K562 (cell line): Measurements from ENCODE around the gene SS18L1. TPM values are rescaled to one million over a fixed set of nuclear protein-coding genes. Genes with fewer than 3 reads are reported as not detected.

Experiments
- ATF7 ChIP-seq: fragments of 450-650 bp; IDR thresholded peaks from 2 replicates; pipeline ENCODE4 v1.7.1; 2014; ENCODE audit warnings: mild to moderate bottlenecking, moderate library complexity
- CTCF ChIP-seq, 3 experiments: IDR thresholded peaks in 2 of 3; conservative IDR thresholded peaks in 1 of 3; 2 replicates each; pipeline ENCODE4 v1.5.1; 2011 to 2012; ENCODE audit warnings: low read length in 3 of 3, mild to moderate bottlenecking in 3 of 3, control low read depth in 2 of 3, improper control_type of control experiment in 1 of 3, inconsistent platforms in 1 of 3, low read depth in 1 of 3, mixed read lengths in 1 of 3, moderate library complexity in 1 of 3; ENCODE audit not compliant: insufficient read depth in 2 of 3
- EGR1 ChIP-seq: fragments of 450-650 bp; conservative IDR thresholded peaks from 2 replicates; pipeline ENCODE4 v1.6.1; 2017; ENCODE audit warnings: mild to moderate bottlenecking
- JUND ChIP-seq, 2 experiments: IDR thresholded peaks; 2 replicates in 1 of 2; 3 replicates in 1 of 2; pipeline ENCODE4 v1.6.1; 2011; ENCODE audit warnings: borderline replicate concordance in 2 of 2, low read depth in 2 of 2, low read length in 2 of 2, improper control_type of control experiment in 1 of 2, missing biosample characterization in 1 of 2, missing genetic modification characterization in 1 of 2, missing genetic modification reagents in 1 of 2
- NONO ChIP-seq, 2 experiments: fragments of 200-400 bp in 1 of 2; fragments of 450-650 bp in 1 of 2; formaldehyde crosslinking in 1 of 2; IDR thresholded peaks; 2 replicates each; pipeline ENCODE4 v1.6.1; 2017; ENCODE audit warnings: low read depth in 2 of 2, mild to moderate bottlenecking in 2 of 2, moderate library complexity in 2 of 2, low read length in 1 of 2
- PRDM10 ChIP-seq: fragments of 450-650 bp; IDR thresholded peaks from 2 replicates; pipeline ENCODE4 v1.6.1; 2018; ENCODE audit not compliant: partially characterized antibody
- PTTG1 ChIP-seq: fragments of 450-650 bp; IDR thresholded peaks from 2 replicates; pipeline ENCODE4 v1.6.1; 2016; ENCODE audit warnings: low read depth, mild to moderate bottlenecking, missing genetic modification characterization, missing compliant biosample characterization
- RAD21 ChIP-seq, 2 experiments: fragments of 250-450 bp in 1 of 2; fragments of 450-650 bp in 1 of 2; sonication (Bioruptor Pico) in 1 of 2; formaldehyde crosslinking in 1 of 2; IDR thresholded peaks in 1 of 2; conservative IDR thresholded peaks in 1 of 2; 2 replicates each; pipeline versions ENCODE4 v1.4.0 to v1.8.0; 2020 to 2022; ENCODE audit warnings: mild to moderate bottlenecking in 2 of 2, moderate library complexity in 1 of 2
- RB1 ChIP-seq: fragments of 450-650 bp; IDR thresholded peaks from 2 replicates; pipeline ENCODE4 v1.6.1; 2017; ENCODE audit warnings: low read depth, mild to moderate bottlenecking
- SMC3 ChIP-seq: conservative IDR thresholded peaks from 2 replicates; pipeline ENCODE4 v1.6.1; 2011; ENCODE audit warnings: low read depth, low read length, improper control_type of control experiment; ENCODE audit not compliant: insufficient read depth
- TFAP4 ChIP-seq: sonication (generic); formaldehyde crosslinking; IDR thresholded peaks from 2 replicates; pipeline ENCODE4 v1.8.0; 2022; ENCODE audit warnings: missing genetic modification reagents, mild to moderate bottlenecking, moderate library complexity, borderline replicate concordance
- VEZF1 ChIP-seq: fragments of 200-800 bp; sonication (Bioruptor generic); IDR thresholded peaks from 2 replicates; pipeline ENCODE4 v1.6.1; 2017; ENCODE audit warnings: missing genetic modification characterization, missing compliant biosample characterization
- YY1 ChIP-seq, 3 experiments: IDR thresholded peaks; 2 replicates each; pipeline ENCODE4 v1.6.1; 2011; ENCODE audit warnings: low read length in 2 of 3, mild to moderate bottlenecking in 2 of 3, moderate library complexity in 2 of 3, borderline replicate concordance in 1 of 3, control low read depth in 1 of 3, low read depth in 1 of 3; ENCODE audit not compliant: insufficient read depth in 3 of 3, insufficient replicate concordance in 2 of 3, control insufficient read depth in 1 of 3, insufficient read length in 1 of 3; ENCODE audit errors: extremely low read depth in 1 of 3
- ZBTB7A ChIP-seq: IDR thresholded peaks from 2 replicates; pipeline ENCODE4 v1.6.1; 2011; ENCODE audit warnings: low read depth, mild to moderate bottlenecking, low read length, moderate library complexity, borderline replicate concordance; ENCODE audit not compliant: control insufficient read depth
- polyA plus RNA-seq, 8 experiments: library from polyadenylated mRNA; depleted of rRNA in 4 of 8; stranded (reverse) in 5 of 8; unstranded in 3 of 8; fragments of >200 nt; fragmentation: Nextera tagmentation in 2 of 8; fragmentation: Illumina TruSeq in 1 of 8; extraction: Ambion mirVana in 2 of 8; extraction: Trizol in 1 of 8; gene quantifications; 2 replicates each; pipeline versions ENCODE4 v1.2.1 to v1.2.3, GENCODE V29; 2011 to 2014; ENCODE audit warnings: inconsistent platforms in 1 of 8, missing spikeins in 1 of 8
- total RNA-seq, 7 experiments: library from RNA; depleted of rRNA in 6 of 7; stranded (reverse); fragments of >200 nt in 6 of 7; fragmentation: Illumina TruSeq in 2 of 7; extraction: Trizol in 2 of 7; gene quantifications; 2 replicates each; pipeline versions ENCODE4 v1.2.1 to v1.2.3, GENCODE V29; 2011 to 2021; ENCODE audit warnings: low replicate concordance in 1 of 7

Gene SS18L1
- total and polyA plus RNA-seq, 9 of the 15 experiments (the other 6 are each of a cell fraction or from before 2014, with no cell fraction given) = 2.7 to 28.3 (median 15.1) TPM

DNA sequence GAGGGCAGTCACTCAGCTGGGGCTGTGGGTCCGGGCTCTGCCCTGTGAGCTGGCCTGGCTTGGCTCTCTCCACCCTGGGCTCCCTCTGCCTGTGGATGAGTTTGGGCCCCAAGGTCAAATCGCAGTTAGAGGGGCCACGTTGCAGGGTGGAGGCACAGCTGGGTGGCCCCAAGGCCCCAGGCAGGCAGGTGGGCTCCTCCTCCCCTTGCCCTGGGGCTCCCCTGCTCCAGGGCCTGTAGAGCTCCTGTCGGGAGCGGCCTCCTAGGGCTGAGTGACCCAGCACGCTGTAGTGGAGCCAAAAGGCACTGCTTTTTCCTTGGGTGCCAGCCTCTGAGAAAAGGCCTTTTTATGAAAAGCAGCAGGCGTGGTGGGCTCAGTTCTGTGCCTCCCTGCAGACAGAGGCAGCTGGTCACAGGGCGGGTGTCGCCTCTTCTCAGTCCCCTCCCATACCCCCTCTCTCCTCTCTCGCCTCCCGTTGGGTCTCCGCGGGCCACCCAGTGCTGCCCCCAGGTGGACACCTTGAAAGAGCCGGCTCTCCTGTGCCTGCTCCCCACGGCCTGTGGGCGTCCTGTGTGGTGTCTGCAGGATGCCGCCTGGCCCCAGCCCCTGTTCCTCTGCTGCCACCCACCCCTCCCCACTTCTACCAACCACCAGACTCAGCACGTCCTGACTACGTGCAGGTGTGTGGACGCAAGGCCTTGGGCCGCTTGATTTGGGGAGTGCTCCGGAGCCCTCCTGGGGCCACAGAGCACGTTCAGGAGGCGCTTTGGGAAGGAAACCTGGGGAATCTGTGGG lies 13.2 kb downstream of the SS18L1 start (continued):
- TF ChIP-seq PRDM10 (peak; percentile 15), PTTG1 (no peak), JUND (IDR thresholded peaks at IDR 0.05; ENCODE audit: borderline replicate concordance, low read depth, low read length) (0 out of 2 replicates have a peak, but pooled peaks have one; percentile 7), JUND (tag; IDR thresholded peaks at IDR 0.05; ENCODE audit: borderline replicate concordance, low read depth, low read length) (no peak), ATF7 (no peak), ZBTB7A (peak; percentile 61; the same call in 1 of the 2 replicates), RB1 (0 out of 2 replicates have a peak, but pooled peaks have one; percentile 26), EGR1 (0 out of 2 replicates have a peak, but pooled peaks have one; percentile 39), CTCF (IDR thresholded peaks at IDR 0.05 in 2 of 3, conservative IDR thresholded peaks at IDR 0.05 in 1 of 3; ENCODE audit: insufficient read depth in 2 of 3, low read depth in 1 of 3, low read length in 3 of 3) (peak; percentile 78 to 95 (median 83)), SMC3 (peak; percentile 70), RAD21 (CRISPR knock-in tag; conservative IDR thresholded peaks at IDR 0.05 in 1 of 2, IDR thresholded peaks at IDR 0.05 in 1 of 2) (peak in 1 of 2 experiments; percentile 67; a peak in 2 of 4 replicates), YY1 (IDR thresholded peaks at IDR 0.05; ENCODE audit: borderline replicate concordance in 1 of 3, control insufficient read depth in 1 of 3, extremely low read depth in 1 of 3, insufficient read depth in 3 of 3, insufficient read length in 1 of 3, insufficient replicate concordance in 2 of 3, low read depth in 1 of 3, low read length in 2 of 3) (peak in 1 of 3 experiments; percentile 10), VEZF1 (CRISPR knock-in tag) (peak; percentile 24; the same call in 1 of the 2 replicates), TFAP4 (CRISPR knock-in tag) (0 out of 2 replicates have a peak, but pooled peaks have one; percentile 29), NONO (IDR thresholded peaks at IDR 0.05; ENCODE audit: low read depth in 2 of 2, low read length in 1 of 2) (no peak)
